Measurements from ENCODE around the gene ADGRL2.

- TF ChIP-seq, protein P1, sequence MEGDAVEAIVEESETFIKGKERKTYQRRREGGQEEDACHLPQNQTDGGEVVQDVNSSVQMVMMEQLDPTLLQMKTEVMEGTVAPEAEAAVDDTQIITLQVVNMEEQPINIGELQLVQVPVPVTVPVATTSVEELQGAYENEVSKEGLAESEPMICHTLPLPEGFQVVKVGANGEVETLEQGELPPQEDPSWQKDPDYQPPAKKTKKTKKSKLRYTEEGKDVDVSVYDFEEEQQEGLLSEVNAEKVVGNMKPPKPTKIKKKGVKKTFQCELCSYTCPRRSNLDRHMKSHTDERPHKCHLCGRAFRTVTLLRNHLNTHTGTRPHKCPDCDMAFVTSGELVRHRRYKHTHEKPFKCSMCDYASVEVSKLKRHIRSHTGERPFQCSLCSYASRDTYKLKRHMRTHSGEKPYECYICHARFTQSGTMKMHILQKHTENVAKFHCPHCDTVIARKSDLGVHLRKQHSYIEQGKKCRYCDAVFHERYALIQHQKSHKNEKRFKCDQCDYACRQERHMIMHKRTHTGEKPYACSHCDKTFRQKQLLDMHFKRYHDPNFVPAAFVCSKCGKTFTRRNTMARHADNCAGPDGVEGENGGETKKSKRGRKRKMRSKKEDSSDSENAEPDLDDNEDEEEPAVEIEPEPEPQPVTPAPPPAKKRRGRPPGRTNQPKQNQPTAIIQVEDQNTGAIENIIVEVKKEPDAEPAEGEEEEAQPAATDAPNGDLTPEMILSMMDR (IDR thresholded peaks at IDR 0.05) = peak; percentile 28
- TF ChIP-seq EZH2phosphoT487 (IDR thresholded peaks at IDR 0.05) = no peak
These were observed 214.7 kb downstream of the ADGRL2 start for GRCh38 chr1:82015444-82015843.

Data from neural progenitor cell (in vitro differentiated cells).